GM10266 (cell line): ENCODE measurements around the gene TBC1D12.

Experiments
- DNase-seq: peaks from one replicate; pipeline ENCODE4 v3.0.0; 2012; ENCODE audit errors: extremely low spot score
- TF ChIP-seq, protein P1 (sequence below): IDR thresholded peaks from 2 replicates; pipeline ENCODE4 v1.5.1; 2012; ENCODE audit warnings: mild to moderate bottlenecking, low read depth; ENCODE audit not compliant: control insufficient read depth, insufficient read depth; ENCODE audit errors: missing control alignments

The TBC1D12 gene

DNA sequence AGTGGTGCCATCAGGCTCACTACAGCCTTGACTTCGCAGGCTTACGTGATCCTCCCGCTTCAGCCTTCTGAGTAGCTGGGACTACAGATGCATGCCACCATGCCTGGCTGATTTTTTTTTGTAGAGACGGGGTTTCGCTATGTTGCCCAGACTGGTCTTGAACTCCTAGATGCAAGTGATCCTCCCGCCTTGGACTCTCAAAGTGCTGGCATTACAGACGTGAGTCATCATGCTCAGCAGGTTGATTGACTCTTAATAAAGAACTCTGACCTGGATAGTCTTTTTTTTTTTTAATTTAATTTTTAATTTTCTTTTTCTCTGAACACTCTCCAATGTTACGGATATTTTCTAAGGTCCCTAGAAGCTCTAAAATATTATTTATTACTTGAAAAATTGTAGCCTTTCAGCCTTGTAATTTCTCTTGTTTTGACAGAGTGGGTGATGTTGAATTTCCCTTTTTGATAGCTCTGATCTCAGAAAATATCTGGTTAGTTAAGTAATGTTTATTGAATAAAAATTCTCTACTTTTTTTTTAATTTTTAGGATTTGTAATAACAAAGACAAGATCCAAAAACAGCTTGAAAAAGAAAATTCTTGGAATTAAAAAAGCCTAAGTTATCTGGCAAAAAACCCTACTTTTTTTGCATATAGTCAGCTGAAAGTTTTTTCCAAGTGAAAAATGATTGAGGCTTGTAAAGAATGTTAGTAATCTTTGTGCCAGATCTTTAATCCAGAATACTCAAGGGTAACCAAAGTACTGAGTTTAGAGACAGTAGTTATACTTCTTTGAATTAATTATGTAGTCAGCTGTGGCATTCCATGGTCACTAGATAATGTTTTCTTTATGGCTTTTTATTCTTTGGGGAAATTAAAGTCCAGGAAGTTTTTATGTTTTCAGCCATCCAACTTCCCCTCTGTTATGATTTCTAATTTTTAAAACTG lies 26.7 kb downstream of the TBC1D12 start:
- DNase-seq: no peak
- TF ChIP-seq, protein P1, sequence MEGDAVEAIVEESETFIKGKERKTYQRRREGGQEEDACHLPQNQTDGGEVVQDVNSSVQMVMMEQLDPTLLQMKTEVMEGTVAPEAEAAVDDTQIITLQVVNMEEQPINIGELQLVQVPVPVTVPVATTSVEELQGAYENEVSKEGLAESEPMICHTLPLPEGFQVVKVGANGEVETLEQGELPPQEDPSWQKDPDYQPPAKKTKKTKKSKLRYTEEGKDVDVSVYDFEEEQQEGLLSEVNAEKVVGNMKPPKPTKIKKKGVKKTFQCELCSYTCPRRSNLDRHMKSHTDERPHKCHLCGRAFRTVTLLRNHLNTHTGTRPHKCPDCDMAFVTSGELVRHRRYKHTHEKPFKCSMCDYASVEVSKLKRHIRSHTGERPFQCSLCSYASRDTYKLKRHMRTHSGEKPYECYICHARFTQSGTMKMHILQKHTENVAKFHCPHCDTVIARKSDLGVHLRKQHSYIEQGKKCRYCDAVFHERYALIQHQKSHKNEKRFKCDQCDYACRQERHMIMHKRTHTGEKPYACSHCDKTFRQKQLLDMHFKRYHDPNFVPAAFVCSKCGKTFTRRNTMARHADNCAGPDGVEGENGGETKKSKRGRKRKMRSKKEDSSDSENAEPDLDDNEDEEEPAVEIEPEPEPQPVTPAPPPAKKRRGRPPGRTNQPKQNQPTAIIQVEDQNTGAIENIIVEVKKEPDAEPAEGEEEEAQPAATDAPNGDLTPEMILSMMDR: no peak

DNA sequence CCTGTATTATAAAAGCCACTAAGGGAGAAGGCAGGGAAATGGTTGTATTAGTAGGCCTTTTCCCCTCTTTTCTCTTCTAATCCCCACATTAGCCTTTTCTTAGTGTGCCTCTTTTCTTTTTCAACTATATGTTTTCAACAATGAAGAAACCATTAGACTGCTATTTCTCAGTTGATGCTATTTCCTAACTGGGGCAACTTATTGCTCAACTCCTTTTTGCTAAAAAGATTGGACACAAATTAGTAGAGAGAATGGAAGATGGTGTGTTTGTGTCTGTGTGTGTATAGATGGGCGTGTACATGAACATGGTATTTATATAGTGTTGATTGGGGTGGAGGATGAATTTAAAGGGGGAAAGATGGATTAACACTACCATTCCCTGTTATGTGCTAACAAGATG lies 28.4 kb downstream of the TBC1D12 start:
- TF ChIP-seq, protein P1: no peak
- DNase-seq: no peak

DNA sequence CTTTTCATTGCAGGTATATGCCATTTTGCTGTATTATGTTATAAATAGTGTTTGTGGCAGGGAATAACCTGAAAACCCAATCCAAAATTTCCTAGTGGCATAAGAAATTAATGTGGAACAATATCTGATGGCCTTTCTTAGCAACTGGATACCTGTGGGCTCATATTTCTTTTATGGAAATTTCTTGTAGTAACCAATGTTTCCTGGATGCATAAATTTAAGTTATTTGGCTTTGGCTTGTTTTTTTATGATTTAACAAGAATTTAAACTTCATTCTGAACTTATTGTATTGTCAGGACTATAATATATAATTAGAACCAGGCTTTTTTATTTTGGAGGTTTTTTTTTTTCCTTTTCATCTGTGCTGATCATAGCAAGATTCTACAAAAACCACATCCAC lies 30.1 kb downstream of the TBC1D12 start:
- DNase-seq: no peak
- TF ChIP-seq, protein P1: no peak

DNA sequence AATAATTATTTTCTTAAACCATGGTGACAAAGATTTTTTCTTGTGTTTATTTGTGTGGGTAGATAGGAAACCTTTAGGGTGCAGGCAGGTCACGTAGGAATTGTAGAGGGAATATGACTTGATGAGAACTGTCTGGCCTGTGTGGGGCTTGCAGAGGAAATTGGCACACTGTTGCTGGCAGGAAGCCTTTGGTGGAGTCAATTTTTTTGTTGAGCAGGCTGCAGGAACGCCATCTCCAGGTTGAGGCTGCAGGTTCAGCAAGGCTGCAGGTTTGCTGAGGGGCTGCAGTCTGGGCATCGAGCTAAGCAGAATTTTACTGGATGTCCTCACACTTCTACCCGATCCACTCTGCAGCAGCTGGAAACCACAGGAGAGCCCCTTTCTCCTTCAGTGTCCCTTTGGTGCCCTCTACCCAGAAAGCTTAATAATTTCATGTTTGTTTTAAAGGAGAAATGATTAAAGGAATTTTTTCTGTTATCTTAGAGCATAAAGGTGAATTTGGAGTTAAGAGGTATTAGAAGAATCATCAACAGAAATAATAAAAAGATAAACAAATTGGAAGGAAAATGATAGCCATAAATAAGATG lies 37.0 kb downstream of the TBC1D12 start:
- TF ChIP-seq, protein P1: no peak
- DNase-seq: no peak

DNA sequence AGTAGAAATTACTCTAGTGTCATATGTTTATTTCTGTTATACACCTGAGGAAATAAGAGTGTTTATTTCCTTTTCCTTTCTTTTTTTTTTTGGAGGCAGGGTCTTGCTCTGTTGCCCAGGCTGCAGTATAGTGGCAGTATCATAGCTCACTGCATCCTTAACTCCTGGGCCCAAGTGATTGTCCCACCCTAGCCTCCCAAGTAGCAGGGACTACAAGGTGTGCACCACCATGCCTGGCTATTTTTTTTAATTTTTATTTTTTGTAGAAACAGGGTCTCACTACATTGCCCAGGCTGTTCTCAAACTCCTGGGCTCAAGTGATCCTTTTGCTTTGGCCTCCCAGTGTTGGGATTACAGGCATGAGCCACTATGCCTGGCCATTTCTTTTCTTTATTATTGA lies 37.8 kb downstream of the TBC1D12 start:
- no peak for DNase-seq
- TF ChIP-seq, protein P1: no peak

DNA sequence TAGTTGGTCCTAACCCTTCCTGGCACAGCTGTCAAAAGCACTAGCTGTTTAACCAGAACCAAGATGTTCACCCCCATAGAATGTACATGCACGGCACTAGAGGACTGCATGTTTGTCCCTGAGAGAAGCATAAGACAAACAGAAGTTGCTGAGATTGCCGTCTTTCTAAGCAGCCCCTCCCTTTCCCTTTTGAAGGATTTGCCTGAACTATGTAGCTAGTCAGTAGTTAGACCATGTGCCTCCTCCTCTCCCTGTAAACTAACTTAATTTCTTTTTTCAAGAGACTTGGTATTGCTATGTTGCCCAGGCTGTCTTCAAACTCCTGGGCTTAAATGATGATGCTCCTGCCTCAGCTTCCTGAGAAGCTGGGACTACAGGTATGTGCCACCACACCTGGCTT lies 40.7 kb downstream of the TBC1D12 start:
- DNase-seq: no peak
- TF ChIP-seq, protein P1: no peak

DNA sequence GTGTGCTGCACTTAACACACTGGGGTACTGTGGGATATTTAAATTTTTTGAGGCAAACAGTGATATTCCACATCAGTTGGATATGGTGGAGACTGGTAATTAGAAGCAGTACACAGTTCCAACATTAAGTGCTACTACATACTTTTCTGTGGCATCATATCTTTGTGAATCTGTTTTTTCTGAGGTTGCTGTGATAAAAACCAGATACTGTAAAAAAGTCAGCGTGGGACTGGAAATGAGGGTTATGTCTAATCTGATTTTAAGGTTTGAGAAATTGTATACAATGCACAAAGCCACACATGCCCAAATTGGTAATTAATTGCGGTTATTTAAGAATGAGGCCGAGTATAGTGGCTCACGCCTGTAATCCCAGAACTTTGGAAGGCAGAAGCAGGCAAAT lies 41.2 kb downstream of the TBC1D12 start:
- TF ChIP-seq, protein P1: no peak

More for the DNA sequence above, 41.2 kb downstream of the TBC1D12 start:
- no peak for DNase-seq
